Peyer's patch (tissue), 4 donors: ENCODE results near the gene ZNF845. TPM values are rescaled to one million over a fixed set of nuclear protein-coding genes. Genes with fewer than 3 reads are reported as not detected.

Experiments used
- DNase-seq, 3 donors: peaks; one replicate each; pipeline ENCODE4 v3.0.0-alpha.2; 2017 to 2019
- H3K27ac ChIP-seq, 4 donors: fragments of 200-600 bp; sonication (generic); one replicate each; pipeline ENCODE4 v1.5.1; 2016 to 2019
- H3K27me3 ChIP-seq, 2 donors: fragments of 200-600 bp; sonication (generic); one replicate each; pipeline ENCODE4 v1.5.1; 2019
- H3K36me3 ChIP-seq, 3 donors: fragments of 200-600 bp; sonication (generic); one replicate each; pipeline ENCODE4 v1.5.1; 2016 to 2019
- H3K4me1 ChIP-seq, 4 donors: fragments of 200-600 bp; sonication (generic); one replicate each; pipeline ENCODE4 v1.5.1; 2016 to 2019
- H3K4me3 ChIP-seq, 4 donors: fragments of 200-600 bp; sonication (generic); 1 replicate in 3 of 4; 2 replicates in 1 of 4; pipeline ENCODE4 v1.5.1; 2016 to 2019; ENCODE audit warnings: mild to moderate bottlenecking in 1 of 4
- H3K9me3 ChIP-seq, 4 donors: fragments of 200-600 bp; sonication (generic); one replicate each; pipeline ENCODE4 v1.5.1; 2016 to 2019; ENCODE audit warnings: mild to moderate bottlenecking in 1 of 4
- CTCF ChIP-seq, 6 experiments: fragments of 450-650 bp in 4 of 6; fragments of 200-600 bp in 2 of 6; sonication (generic) in 1 of 6; IDR thresholded peaks; one replicate each; pipeline ENCODE4 v1.5.1; 2017 to 2019; ENCODE audit warnings: antibody characterized with exemption in 6 of 6, mild to moderate bottlenecking in 3 of 6, moderate library complexity in 1 of 6
- POLR2A ChIP-seq, 2 donors: fragments of 450-650 bp; IDR thresholded peaks; one replicate each; pipeline ENCODE4 v1.5.1; 2017; ENCODE audit warnings: antibody characterized with exemption in 2 of 2, mild to moderate bottlenecking in 2 of 2, moderate library complexity in 2 of 2
- total RNA-seq, 4 donors: library from RNA; depleted of rRNA; stranded (reverse); fragments of >200 nt; gene quantifications; one replicate each; pipeline ENCODE4 v1.1.0, GENCODE V29; 2016

The ZNF845 gene
- total RNA-seq, 4 donors from 2014 or later = 6.6 to 7.4 (median 6.9) TPM

GRCh38 chr19:53365899-53366493 lies 32.4 kb downstream of the ZNF845 start:
- Histone ChIP-seq H3K36me3 (no peaks in the 10 kb centered on the region), H3K4me3 (peak overlapping the region; percentile 57 to 81 (median 76)), H3K4me1 (no peaks in the 10 kb centered on the region), H3K27me3 (no peaks in the 10 kb centered on the region), H3K27ac (peak overlapping the region; percentile 65 to 82 (median 70)), H3K9me3 (no peaks in the 10 kb centered on the region)
- DNase-seq = peak in 1 of 3 donors; percentile 23
- TF ChIP-seq CTCF (IDR thresholded peaks at IDR 0.05) (no peak), POLR2A (IDR thresholded peaks at IDR 0.05) (no peak)

GRCh38 chr19:53372196-53372595 lies 38.6 kb downstream of the ZNF845 start:
- H3K27ac ChIP-seq = no peak overlapping the region
- TF ChIP-seq CTCF (IDR thresholded peaks at IDR 0.05) (no peak), POLR2A (IDR thresholded peaks at IDR 0.05) (no peak)
- DNase-seq = no peak

GRCh38 chr19:53374288-53374687 lies 40.7 kb downstream of the ZNF845 start:
- Histone ChIP-seq H3K9me3 (peaks cover 0 to 20% (median 4%) of the 10 kb centered on the region in 4 donors), H3K4me1 (no peaks in the 10 kb centered on the region), H3K4me3 (no peak overlapping the region), H3K27ac (no peak overlapping the region), H3K36me3 (peaks cover 0 to 65% (median 5%) of the 10 kb centered on the region in 3 donors), H3K27me3 (no peaks in the 10 kb centered on the region)
- DNase-seq = no peak
- TF ChIP-seq POLR2A (IDR thresholded peaks at IDR 0.05) (no peak), CTCF (IDR thresholded peaks at IDR 0.05) (no peak)

More at GRCh38 chr19:53372196-53372595, 38.6 kb downstream of the ZNF845 start:
- Histone ChIP-seq H3K36me3 (peaks cover 0 to 44% (median 5%) of the 10 kb centered on the region in 3 donors), H3K27me3 (no peaks in the 10 kb centered on the region), H3K9me3 (peaks cover 0 to 3% (median 0%) of the 10 kb centered on the region in 4 donors), H3K4me1 (no peaks in the 10 kb centered on the region), H3K4me3 (no peak overlapping the region)

GRCh38 chr19:53374743-53375142 lies 41.2 kb downstream of the ZNF845 start:
- no peak overlapping the region for H3K27ac ChIP-seq
- DNase-seq = no peak
- H3K4me3 ChIP-seq = no peak overlapping the region
- no peaks in the 10 kb centered on the region for H3K4me1 ChIP-seq
- TF ChIP-seq CTCF (IDR thresholded peaks at IDR 0.05) (no peak), POLR2A (IDR thresholded peaks at IDR 0.05) (no peak)
- peaks cover 0 to 70% (median 5%) of the 10 kb centered on the region in 3 donors for H3K36me3 ChIP-seq
- peaks cover 0 to 24% (median 4%) of the 10 kb centered on the region in 4 donors for H3K9me3 ChIP-seq
- no peaks in the 10 kb centered on the region for H3K27me3 ChIP-seq

GRCh38 chr19:53381376-53381775 lies 47.8 kb downstream of the ZNF845 start:
- H3K36me3 ChIP-seq = peaks cover 4 to 59% (median 12%) of the 10 kb centered on the region in 3 donors
- no peak for TF ChIP-seq POLR2A (IDR thresholded peaks at IDR 0.05)
- TF ChIP-seq CTCF (IDR thresholded peaks at IDR 0.05) = no peak
- no peak overlapping the region for H3K4me3 ChIP-seq
- H3K27me3 ChIP-seq = no peaks in the 10 kb centered on the region
- no peak overlapping the region for H3K27ac ChIP-seq
- no peaks in the 10 kb centered on the region for H3K4me1 ChIP-seq
- no peak for DNase-seq
- H3K9me3 ChIP-seq = peaks cover 0 to 81% (median 11%) of the 10 kb centered on the region in 4 donors
